T-helper 22 cell (primary cell): ENCODE measurements around the gene IL12RB1.
"Not testable (repeated sequence)": the region's sequence is repeated elsewhere in the genome, so short reads cannot be mapped to it uniquely, and the experiment has no call there.

Experiments used
- DNase-seq: peaks from one replicate; pipeline ENCODE4 v3.0.0-alpha.2; 2020; ENCODE audit warnings: low read depth

IL12RB1 gene

GRCh38 chr19:18045307-18046050 is 41.3 kb downstream of the IL12RB1 start:
- no peak for DNase-seq

- peak; percentile 57 for DNase-seq
These were observed 41.9 kb downstream of the IL12RB1 start for GRCh38 chr19:18044825-18045304.

GRCh38 chr19:18043676-18044075 is 43.1 kb downstream of the IL12RB1 start:
- no peak for DNase-seq

- no peak for DNase-seq
These were observed 45.7 kb downstream of the IL12RB1 start for GRCh38 chr19:18041054-18041453.

GRCh38 chr19:18032102-18032501 is 54.6 kb downstream of the IL12RB1 start:
- not testable (repeated sequence) for DNase-seq

- not testable (repeated sequence) for DNase-seq
These were observed 55.3 kb downstream of the IL12RB1 start for GRCh38 chr19:18031401-18031800.

GRCh38 chr19:18029617-18030338 is 57.0 kb downstream of the IL12RB1 start:
- no peak for DNase-seq

GRCh38 chr19:18027151-18027550 is 59.6 kb downstream of the IL12RB1 start:
- DNase-seq: no peak

- peak; percentile 75 for DNase-seq
These were observed 63.0 kb downstream of the IL12RB1 start for GRCh38 chr19:18023622-18024251.

GRCh38 chr19:18021121-18021755 is 65.5 kb downstream of the IL12RB1 start:
- peak; percentile 75 for DNase-seq

GRCh38 chr19:18020212-18021085 is 66.3 kb downstream of the IL12RB1 start:
- DNase-seq: no peak

GRCh38 chr19:18017275-18018083 is 69.3 kb downstream of the IL12RB1 start:
- DNase-seq: no peak

- DNase-seq: no peak
These were observed 70.4 kb downstream of the IL12RB1 start for GRCh38 chr19:18016209-18016910.

- DNase-seq: peak; percentile 32
These were observed 72.5 kb downstream of the IL12RB1 start for GRCh38 chr19:18014197-18014596.

GRCh38 chr19:18013210-18014111 is 73.3 kb downstream of the IL12RB1 start:
- DNase-seq: no peak

- DNase-seq: no peak
These were observed 76.6 kb downstream of the IL12RB1 start for GRCh38 chr19:18010149-18010548.

GRCh38 chr19:18009412-18010066 is 77.2 kb downstream of the IL12RB1 start:
- DNase-seq: no peak
